Type B pancreatic cell (in vitro differentiated cells): ENCODE data around the gene LHX4. TPM values are rescaled to one million over a fixed set of nuclear protein-coding genes. Genes with fewer than 3 reads are reported as not detected.

Source experiments
- DNase-seq: peaks from one replicate; pipeline ENCODE4 v3.0.0; 2021; ENCODE audit warnings: mixed read lengths; ENCODE audit not compliant: unreplicated experiment; ENCODE audit errors: extremely low spot score
- H3K27ac Mint-ChIP-seq: 2 replicates; pipeline ENCODE4 v1.8.0; 2021; ENCODE audit warnings: mild to moderate bottlenecking, mixed read lengths
- H3K27me3 Mint-ChIP-seq: 2 replicates; pipeline ENCODE4 v1.8.0; 2021; ENCODE audit warnings: mixed read lengths
- H3K36me3 Mint-ChIP-seq: 2 replicates; pipeline ENCODE4 v1.8.0; 2021; ENCODE audit warnings: mixed read lengths
- H3K4me1 Mint-ChIP-seq: one replicate; pipeline ENCODE4 v1.8.0; 2021; ENCODE audit warnings: mixed read lengths; ENCODE audit not compliant: unreplicated experiment
- H3K4me3 Mint-ChIP-seq: 2 replicates; pipeline ENCODE4 v1.8.0; 2021; ENCODE audit warnings: mild to moderate bottlenecking, mixed read lengths
- H3K9me3 Mint-ChIP-seq: 2 replicates; pipeline ENCODE4 v1.8.0; 2021; ENCODE audit warnings: mixed read lengths
- CTCF ChIP-seq: fragments of 200-600 bp; sonication (generic); conservative IDR thresholded peaks from 2 replicates; pipeline ENCODE4 v1.5.0; 2021; ENCODE audit warnings: antibody characterized with exemption, mild to moderate bottlenecking
- total RNA-seq: library from RNA; stranded (reverse); gene quantifications from 2 replicates; pipeline ENCODE4 v1.2.1, GENCODE V29; 2021; ENCODE audit warnings: low replicate concordance

LHX4 gene
- total RNA-seq, 1 donor from 2014 or later, result 0.22 TPM

- Mint-ChIP-seq H3K9me3 (no peaks in the 10 kb centered on the region), H3K27ac (no peak overlapping the region), H3K4me1 (no peaks in the 10 kb centered on the region), H3K27me3 (peaks cover 37% of the 10 kb centered on the region), H3K4me3 (no peak overlapping the region), H3K36me3 (no peaks in the 10 kb centered on the region)
- DNase-seq, result no peak
- TF ChIP-seq CTCF, result no peak
Observed at GRCh38 chr1:180258935-180259334, 28.9 kb downstream of the LHX4 start.

- Mint-ChIP-seq H3K27me3 (peaks cover 34% of the 10 kb centered on the region), H3K36me3 (no peaks in the 10 kb centered on the region), H3K4me3 (no peak overlapping the region), H3K27ac (no peak overlapping the region), H3K9me3 (no peaks in the 10 kb centered on the region), H3K4me1 (no peaks in the 10 kb centered on the region)
- DNase-seq, result no peak
- no peak for TF ChIP-seq CTCF
Observed at GRCh38 chr1:180259431-180260338, 29.6 kb downstream of the LHX4 start.

GRCh38 chr1:180260541-180260940 lies 30.5 kb downstream of the LHX4 start:
- DNase-seq, result no peak
- Mint-ChIP-seq H3K27ac (no peak overlapping the region), H3K4me1 (peaks cover 6% of the 10 kb centered on the region), H3K27me3 (peaks cover 36% of the 10 kb centered on the region), H3K9me3 (no peaks in the 10 kb centered on the region), H3K4me3 (no peak overlapping the region), H3K36me3 (no peaks in the 10 kb centered on the region)
- no peak for TF ChIP-seq CTCF

- no peak for TF ChIP-seq CTCF
- H3K36me3 Mint-ChIP-seq, result no peaks in the 10 kb centered on the region
- no peak for DNase-seq
- peaks cover 36% of the 10 kb centered on the region for H3K27me3 Mint-ChIP-seq
- no peaks in the 10 kb centered on the region for H3K9me3 Mint-ChIP-seq
- no peak overlapping the region for H3K4me3 Mint-ChIP-seq
- H3K27ac Mint-ChIP-seq, result no peak overlapping the region
- peaks cover 9% of the 10 kb centered on the region for H3K4me1 Mint-ChIP-seq
Observed at GRCh38 chr1:180261030-180261429, 31.0 kb downstream of the LHX4 start.

GRCh38 chr1:180261524-180262155 lies 31.6 kb downstream of the LHX4 start:
- H3K27me3 Mint-ChIP-seq, result peaks cover 32% of the 10 kb centered on the region
- no peak for TF ChIP-seq CTCF
- no peak for DNase-seq
- peaks cover 9% of the 10 kb centered on the region for H3K4me1 Mint-ChIP-seq
- H3K9me3 Mint-ChIP-seq, result no peaks in the 10 kb centered on the region
- no peak overlapping the region for H3K27ac Mint-ChIP-seq
- no peak overlapping the region for H3K4me3 Mint-ChIP-seq
- H3K36me3 Mint-ChIP-seq, result no peaks in the 10 kb centered on the region
